ENCODE measurements around the gene PALMD. TPM values are rescaled to one million over a fixed set of nuclear protein-coding genes. Genes with fewer than 3 reads are reported as not detected.

PALMD gene
- polyA plus RNA-seq, 1 of the 3 experiments (the other 2 are of a cell fraction) = 1.8 TPM

DNA sequence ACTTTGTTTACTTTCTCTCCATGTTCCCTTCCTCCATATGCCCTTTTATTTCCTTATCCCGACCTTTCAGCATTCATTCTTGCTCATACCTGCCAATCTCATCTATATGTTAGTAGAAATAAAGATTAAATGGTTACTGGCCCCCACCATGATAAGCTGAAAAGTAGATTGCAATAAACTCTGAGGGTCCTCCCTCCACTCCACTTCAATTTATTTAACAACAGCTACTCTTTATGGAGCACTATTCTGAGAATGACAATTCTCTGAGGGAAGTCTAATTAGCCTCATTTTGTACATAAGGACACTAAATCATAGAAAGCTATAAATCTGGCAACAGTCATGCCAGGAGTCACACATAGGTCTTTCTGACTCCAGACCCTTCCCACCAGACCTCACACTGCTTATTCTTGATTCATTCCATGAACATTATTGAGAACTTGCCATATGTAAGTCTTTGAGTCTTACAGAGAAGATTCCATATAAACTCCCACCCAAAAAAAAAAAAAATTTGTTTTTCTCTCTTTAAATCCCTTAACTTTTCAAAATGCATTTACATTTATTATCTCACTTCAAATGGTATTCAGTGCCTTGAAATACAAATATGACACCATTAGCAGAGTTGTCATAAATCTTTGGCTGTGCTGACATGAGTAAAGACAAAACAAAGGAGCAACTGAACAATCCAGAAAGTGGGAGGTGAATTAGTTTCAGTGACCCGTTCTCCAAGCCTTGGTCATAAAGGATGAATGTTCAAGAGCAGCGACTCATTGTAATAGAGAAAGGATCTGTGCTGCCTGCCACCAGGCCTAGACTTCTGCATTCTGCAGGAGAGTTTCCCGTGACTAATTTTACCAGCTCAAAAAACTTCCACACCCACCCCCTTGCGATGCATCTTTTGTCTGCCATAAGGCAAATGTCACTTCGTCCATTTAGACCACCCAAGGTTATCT lies 28.5 kb downstream of the PALMD start:
- Histone ChIP-seq H3K27me3 (ENCODE audit: insufficient read depth) (no peaks in the 10 kb centered on the region), H3K4me1 (ENCODE audit: control insufficient read depth in 1 of 2, insufficient read depth in 2 of 2, low read depth in 1 of 2, low read length in 1 of 2) (peaks cover 4 to 8% of the 10 kb centered on the region in 2 experiments; a peak in 3 of 4 replicates), H3K9ac (no peak overlapping the region), H3K4me3 (ENCODE audit: low read depth in 2 of 2, low read length in 1 of 2) (no peak overlapping the region), H3K4me2 (no peak overlapping the region), H3K27ac (ENCODE audit: low read depth in 2 of 2, low read length in 1 of 2) (peak overlapping the region in 1 of 2 experiments; percentile 44; a peak in 2 of 4 replicates), H3K9me2 (no peaks in the 10 kb centered on the region), H3K79me2 (ENCODE audit: insufficient read depth) (no peaks in the 10 kb centered on the region), H3K9me3 (no peaks in the 10 kb centered on the region), H4K20me1 (ENCODE audit: insufficient read depth) (no peaks in the 10 kb centered on the region), H2AFZ (ENCODE audit: low read depth) (no peak overlapping the region), H3F3A (replicated peaks; ENCODE audit: insufficient read depth) (peaks cover 3% of the 10 kb centered on the region), H3K36me3 (replicated peaks in 1 of 2; ENCODE audit: control insufficient read depth in 1 of 2, insufficient read depth in 2 of 2, low read length in 1 of 2) (peaks cover 0 to 36% of the 10 kb centered on the region in 2 experiments)
- TF ChIP-seq ELF1 (IDR thresholded peaks at IDR 0.05) (no peak), FOSL2 (IDR thresholded peaks at IDR 0.05; ENCODE audit: borderline replicate concordance, low read depth) (peak; percentile 24; the same call in 1 of the 2 replicates)
- TF ChIP-seq, protein P1, sequence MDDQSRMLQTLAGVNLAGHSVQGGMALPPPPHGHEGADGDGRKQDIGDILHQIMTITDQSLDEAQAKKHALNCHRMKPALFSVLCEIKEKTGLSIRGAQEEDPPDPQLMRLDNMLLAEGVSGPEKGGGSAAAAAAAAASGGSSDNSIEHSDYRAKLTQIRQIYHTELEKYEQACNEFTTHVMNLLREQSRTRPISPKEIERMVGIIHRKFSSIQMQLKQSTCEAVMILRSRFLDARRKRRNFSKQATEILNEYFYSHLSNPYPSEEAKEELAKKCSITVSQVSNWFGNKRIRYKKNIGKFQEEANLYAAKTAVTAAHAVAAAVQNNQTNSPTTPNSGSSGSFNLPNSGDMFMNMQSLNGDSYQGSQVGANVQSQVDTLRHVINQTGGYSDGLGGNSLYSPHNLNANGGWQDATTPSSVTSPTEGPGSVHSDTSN (IDR thresholded peaks at IDR 0.05) = peak; percentile 41; the same call in 1 of the 2 replicates
- no peak for DNase-seq
- CTCF ChIA-PET = interaction anchor here (2.1 to 3.0 kb wide), 2 partner anchors 11 to 12 kb away, joined by 5 to 21 read pairs; no protein-coding TSS in a partner anchor
- POLR2A ChIA-PET = no interaction called here
- WGBS (ENCODE audit: low lambda C conversion rate) = 63% methylated on average over 6 of the region's 6 CpGs

DNA sequence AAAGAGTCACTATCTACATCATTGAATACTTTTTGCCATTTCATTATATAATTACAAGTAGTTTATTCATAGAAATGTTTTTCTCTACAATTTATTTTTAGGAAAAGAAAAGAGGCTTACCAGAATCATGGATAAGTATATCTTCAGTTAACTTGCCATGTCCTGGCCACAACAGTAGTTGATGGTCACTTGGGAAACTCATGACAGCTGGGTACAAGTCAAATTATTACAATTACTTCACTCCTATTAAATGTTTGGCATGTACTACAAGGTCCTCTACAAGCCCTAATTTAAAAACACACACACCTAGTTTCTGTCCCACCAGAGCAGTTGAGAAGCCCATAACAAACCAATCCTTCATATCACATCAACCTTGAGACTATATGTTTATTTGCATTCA lies 29.4 kb downstream of the PALMD start:
- Histone ChIP-seq H3F3A (replicated peaks; ENCODE audit: insufficient read depth) (peaks cover 9% of the 10 kb centered on the region), H3K9ac (no peak overlapping the region), H3K9me2 (no peaks in the 10 kb centered on the region), H3K4me1 (ENCODE audit: control insufficient read depth in 1 of 2, insufficient read depth in 2 of 2, low read depth in 1 of 2, low read length in 1 of 2) (peaks cover 4 to 14% of the 10 kb centered on the region in 2 experiments; a peak in 3 of 4 replicates), H3K36me3 (replicated peaks in 1 of 2; ENCODE audit: control insufficient read depth in 1 of 2, insufficient read depth in 2 of 2, low read length in 1 of 2) (peaks cover 0 to 33% of the 10 kb centered on the region in 2 experiments), H4K20me1 (ENCODE audit: insufficient read depth) (no peaks in the 10 kb centered on the region), H3K79me2 (ENCODE audit: insufficient read depth) (no peaks in the 10 kb centered on the region), H3K9me3 (no peaks in the 10 kb centered on the region), H3K4me3 (ENCODE audit: low read depth in 2 of 2, low read length in 1 of 2) (no peak overlapping the region), H3K4me2 (no peak overlapping the region), H3K27me3 (ENCODE audit: insufficient read depth) (no peaks in the 10 kb centered on the region), H2AFZ (ENCODE audit: low read depth) (no peak overlapping the region), H3K27ac (ENCODE audit: low read depth in 2 of 2, low read length in 1 of 2) (peak overlapping the region in 1 of 2 experiments; percentile 44; a peak in 2 of 4 replicates)
- CTCF ChIA-PET = no interaction called here
- TF ChIP-seq, protein P2, sequence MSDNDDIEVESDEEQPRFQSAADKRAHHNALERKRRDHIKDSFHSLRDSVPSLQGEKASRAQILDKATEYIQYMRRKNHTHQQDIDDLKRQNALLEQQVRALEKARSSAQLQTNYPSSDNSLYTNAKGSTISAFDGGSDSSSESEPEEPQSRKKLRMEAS (IDR thresholded peaks at IDR 0.05; ENCODE audit: low read depth) = no peak
- TF ChIP-seq FOXJ3 (CRISPR knock-in tag; IDR thresholded peaks at IDR 0.05) (no peak), YY1 (IDR thresholded peaks at IDR 0.05; ENCODE audit: low read depth) (no peak), MXI1 (IDR thresholded peaks at IDR 0.05; ENCODE audit: low read depth, low read length) (no peak), NFIC (IDR thresholded peaks at IDR 0.05; ENCODE audit: borderline replicate concordance) (no peak), RCOR1 (IDR thresholded peaks at IDR 0.05; ENCODE audit: low read length) (no peak), NRF1 (IDR thresholded peaks at IDR 0.05; ENCODE audit: low read depth, low read length) (no peak), FOSL2 (IDR thresholded peaks at IDR 0.05; ENCODE audit: borderline replicate concordance, low read depth) (no peak), SIN3A (IDR thresholded peaks at IDR 0.05; ENCODE audit: borderline replicate concordance, low read depth, low read length) (no peak), EP300 (IDR thresholded peaks at IDR 0.05; ENCODE audit: borderline replicate concordance in 1 of 2, low read depth in 1 of 2, low read length in 1 of 2) (no peak), SMC3 (IDR thresholded peaks at IDR 0.05; ENCODE audit: low read depth, low read length) (no peak), GATA2 (CRISPR knock-in tag; IDR thresholded peaks at IDR 0.05) (no peak), TEAD4 (IDR thresholded peaks at IDR 0.05; ENCODE audit: borderline replicate concordance, insufficient read depth) (no peak)
- TF ChIP-seq, protein P3, sequence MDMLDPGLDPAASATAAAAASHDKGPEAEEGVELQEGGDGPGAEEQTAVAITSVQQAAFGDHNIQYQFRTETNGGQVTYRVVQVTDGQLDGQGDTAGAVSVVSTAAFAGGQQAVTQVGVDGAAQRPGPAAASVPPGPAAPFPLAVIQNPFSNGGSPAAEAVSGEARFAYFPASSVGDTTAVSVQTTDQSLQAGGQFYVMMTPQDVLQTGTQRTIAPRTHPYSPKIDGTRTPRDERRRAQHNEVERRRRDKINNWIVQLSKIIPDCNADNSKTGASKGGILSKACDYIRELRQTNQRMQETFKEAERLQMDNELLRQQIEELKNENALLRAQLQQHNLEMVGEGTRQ (IDR thresholded peaks at IDR 0.05; ENCODE audit: borderline replicate concordance, low read depth, low read length) = no peak
- TF ChIP-seq, protein P1 (IDR thresholded peaks at IDR 0.05) = no peak
- TF ChIP-seq, protein P4, sequence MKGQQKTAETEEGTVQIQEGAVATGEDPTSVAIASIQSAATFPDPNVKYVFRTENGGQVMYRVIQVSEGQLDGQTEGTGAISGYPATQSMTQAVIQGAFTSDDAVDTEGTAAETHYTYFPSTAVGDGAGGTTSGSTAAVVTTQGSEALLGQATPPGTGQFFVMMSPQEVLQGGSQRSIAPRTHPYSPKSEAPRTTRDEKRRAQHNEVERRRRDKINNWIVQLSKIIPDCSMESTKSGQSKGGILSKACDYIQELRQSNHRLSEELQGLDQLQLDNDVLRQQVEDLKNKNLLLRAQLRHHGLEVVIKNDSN (IDR thresholded peaks at IDR 0.05; ENCODE audit: borderline replicate concordance, low read depth) = no peak
- POLR2A ChIA-PET = no interaction called here
- no peak for DNase-seq
